Medulla oblongata (tissue), 1 donor: Measurements from ENCODE around the gene PTK6.

Experiments
- DNase-seq: peaks from one replicate; pipeline ENCODE4 v3.0.0-alpha.2; 2015; ENCODE audit errors: extremely low spot score

PTK6 gene

DNA sequence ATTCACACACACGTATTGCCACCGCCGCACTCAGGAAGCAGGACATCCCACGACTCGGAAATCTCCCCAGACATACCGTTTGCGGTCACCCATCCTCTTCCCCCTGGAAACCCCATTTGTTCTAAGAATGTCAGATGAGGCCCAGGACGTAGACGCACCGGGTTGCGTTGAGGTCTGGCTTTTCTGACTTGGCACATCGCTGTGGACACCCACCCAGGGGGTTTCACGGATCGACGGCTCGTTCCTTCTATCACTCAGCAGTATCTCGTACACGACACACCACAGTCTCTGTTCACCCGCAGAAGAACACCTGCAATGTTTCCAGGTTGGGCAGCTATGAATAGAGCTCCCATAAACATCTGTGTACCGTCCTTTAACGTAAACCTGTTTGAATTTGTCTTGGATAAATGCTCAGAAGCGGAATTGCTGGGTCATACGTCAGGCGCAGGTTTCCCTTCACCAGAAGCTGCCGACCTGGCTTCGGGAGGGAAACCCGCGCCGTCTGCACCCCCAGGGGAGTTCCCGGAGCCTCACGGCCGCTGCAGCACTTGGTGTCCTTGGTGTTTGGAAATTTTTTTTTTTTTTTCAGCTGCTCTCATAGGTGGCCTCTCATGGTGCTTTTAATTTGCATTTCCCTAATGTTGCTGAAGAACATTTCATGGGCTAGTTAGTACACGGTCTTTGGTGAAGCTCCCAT lies 29.0 kb downstream of the PTK6 start:
- no peak for DNase-seq

GRCh38 chr20:63507083-63507743 lies 30.0 kb downstream of the PTK6 start:
- DNase-seq: no peak

GRCh38 chr20:63505723-63506122 lies 31.5 kb downstream of the PTK6 start:
- no peak for DNase-seq

DNA sequence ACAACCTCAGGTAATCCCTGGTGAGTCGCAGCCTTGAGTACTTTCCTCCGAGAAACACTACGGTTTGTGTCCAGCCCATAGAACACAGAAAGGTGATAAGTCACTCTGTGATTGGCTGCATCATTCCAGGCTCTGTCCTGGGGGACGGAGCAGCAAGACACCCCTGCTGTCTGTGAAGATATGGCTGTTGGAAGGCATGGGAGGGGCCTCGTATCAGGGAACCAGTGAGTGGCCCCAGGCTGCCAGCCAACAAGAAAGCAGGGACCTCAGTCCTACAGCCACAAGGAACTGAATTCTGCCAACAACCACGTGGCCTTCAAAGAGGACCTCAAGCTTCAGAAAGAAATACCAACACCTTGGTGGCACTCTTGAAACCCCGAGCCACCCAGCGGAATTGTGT lies 31.9 kb downstream of the PTK6 start:
- no peak for DNase-seq

DNA sequence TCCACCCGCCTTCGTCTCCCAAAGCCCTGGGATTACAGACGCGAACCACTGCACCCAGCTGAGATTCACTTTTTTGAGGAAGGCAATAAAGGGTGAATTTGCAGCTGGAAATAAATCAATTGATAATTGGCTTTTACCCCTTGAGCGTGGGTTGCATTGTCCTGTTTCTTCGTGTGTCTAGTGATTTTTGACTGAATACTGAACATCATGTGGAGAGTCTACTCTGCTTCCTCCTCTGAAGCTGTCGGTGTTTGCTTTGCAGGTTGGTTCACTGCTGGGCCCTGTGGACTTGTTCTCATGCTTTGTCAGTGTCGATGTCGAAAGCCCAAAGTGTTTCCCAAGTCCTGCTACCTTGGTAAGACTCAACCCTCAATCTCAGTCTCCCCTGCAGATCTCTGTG lies 32.5 kb downstream of the PTK6 start:
- DNase-seq: no peak

DNA sequence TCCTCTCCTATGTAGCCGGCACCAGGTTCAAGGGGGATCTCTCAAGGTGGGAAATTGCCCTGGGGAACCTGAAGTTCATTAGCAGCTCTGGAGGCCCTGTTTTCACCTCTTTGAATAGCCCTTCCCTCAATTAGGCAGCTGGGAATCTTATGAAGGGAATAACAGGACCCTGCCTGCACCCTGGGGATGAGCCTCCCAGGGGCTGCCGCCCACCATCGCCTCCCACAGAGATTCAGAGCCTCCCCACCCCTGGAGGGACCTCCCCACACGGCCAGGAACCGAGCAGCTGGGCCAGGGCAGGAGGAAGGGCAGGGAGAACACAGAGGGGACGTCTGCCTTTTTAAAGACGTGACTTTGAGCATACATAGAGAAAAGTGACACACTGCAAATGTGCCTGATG lies 33.7 kb downstream of the PTK6 start:
- DNase-seq: no peak

DNA sequence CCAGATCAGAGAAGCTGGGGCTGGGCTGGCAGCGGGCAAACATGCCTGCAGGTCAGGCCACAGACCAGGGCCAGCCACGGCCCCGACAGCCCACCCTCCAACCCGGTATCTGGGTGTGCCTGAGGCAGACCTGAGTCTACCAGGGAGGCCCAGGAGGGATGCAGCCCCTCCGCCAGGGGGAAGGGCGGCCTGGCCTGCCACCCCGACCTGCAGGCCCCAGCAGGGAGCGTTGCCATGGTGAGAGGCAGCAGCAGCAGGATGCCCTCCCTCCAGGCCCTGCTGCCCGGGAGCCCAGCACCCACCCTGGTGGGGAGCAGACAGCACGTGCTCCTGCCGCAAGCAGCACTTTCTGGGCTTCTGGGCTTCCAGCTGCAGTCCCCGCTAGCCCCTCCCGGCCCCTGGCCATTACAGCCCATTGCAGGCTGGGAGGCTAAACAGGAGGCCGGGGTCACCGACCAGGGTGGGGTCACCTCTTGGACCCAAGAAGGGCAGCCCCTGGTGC lies 34.5 kb downstream of the PTK6 start:
- no peak for DNase-seq

GRCh38 chr20:63501818-63502670 lies 35.1 kb downstream of the PTK6 start:
- no peak for DNase-seq

- DNase-seq: no peak
Measured at GRCh38 chr20:63500902-63501817, 36.0 kb downstream of the PTK6 start.

DNA sequence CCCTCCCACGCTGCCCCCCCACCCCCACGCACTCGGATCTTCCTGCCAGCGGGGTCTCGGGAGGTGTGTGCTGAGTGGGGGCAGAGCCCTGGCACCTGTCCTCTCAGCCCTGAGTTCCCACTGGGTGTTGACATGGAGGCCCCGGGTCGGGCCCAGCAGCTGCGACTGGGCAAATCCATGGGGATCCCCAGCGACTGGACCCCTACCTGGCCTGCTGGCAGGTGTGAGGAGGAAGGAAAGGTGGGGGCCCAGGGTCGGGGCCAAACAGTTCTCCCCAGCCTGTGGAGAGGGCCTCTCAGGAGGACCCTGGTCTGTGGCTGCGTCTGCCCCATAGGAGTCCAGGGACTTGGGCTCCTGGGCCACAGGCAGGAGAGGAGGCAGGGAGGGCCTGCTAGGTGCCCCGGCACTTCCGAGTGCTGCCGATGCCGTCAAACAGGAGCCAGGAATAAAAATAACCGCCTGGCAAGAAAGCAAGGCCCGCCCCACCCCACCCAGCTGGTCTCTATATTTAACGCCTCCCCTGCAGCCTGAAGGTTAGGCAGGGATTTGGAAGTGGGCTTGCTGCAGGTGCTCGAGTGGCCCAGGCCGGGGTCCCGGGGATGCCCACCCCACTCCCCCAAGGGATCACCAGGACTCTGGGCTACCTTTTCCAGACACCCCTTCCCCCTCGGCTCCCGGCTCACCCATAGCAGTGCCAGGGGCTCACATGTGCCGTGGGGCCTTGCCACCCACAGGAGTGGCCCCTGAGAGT lies 36.9 kb downstream of the PTK6 start:
- no peak for DNase-seq

GRCh38 chr20:63499338-63499969 lies 37.7 kb downstream of the PTK6 start:
- no peak for DNase-seq

GRCh38 chr20:63498960-63499337 lies 38.2 kb downstream of the PTK6 start, which contains the start of gene EEF1A2:
TSS of gene EEF1A2 (minus strand) at chr20:63499083. CDS start at chr20:63497763, 1,320 bp downstream.
- no peak for DNase-seq

DNA sequence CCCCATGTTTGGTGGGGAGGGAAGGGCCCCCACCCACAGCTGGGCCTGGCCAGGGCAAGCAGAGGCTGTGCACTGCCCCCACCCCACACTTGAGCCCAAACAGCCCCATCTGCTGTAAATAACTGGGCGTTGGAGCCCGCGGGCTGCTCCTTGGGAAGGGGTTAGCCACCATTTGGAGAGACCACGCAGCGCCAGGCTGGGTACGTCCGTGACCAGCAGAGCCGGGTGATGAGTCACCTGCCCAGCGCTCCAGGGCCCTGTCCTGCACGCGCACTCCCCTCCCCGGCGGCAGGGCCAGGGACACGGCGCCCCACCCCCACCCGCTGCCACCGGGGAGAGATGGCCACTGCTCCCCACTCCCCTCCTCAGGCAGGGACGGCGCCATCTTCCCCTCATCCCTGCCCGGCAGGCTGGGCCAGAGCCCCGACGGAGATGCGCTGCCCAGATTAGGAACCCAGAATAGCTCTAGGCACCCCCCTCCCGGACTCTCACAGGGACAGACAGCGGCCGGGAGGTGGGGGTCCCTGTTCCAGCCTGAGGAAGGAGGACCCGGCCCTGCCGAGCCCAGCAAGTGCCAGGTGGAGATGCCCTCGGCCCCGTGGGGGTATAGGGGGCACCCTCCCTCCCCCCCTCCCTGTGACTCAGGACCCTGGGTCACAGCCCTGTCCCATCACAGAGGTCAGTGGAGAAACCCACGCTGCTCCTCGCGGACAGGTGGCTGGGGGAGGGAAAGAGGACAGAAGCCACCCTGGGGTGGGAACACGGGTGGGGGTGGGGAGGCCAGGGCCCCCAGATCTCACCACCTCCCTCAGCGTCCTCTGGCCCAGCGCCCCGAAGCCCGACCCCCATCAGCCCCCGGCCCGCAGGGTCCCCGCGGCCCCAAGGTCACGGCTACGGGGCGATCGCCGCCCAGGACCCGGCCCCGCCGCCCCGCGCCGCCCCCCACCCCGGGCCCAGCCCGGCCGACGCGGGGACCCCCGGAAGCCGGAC lies 38.9 kb downstream of the PTK6 start:
- no peak for DNase-seq

GRCh38 chr20:63497138-63497945 lies 39.8 kb downstream of the PTK6 start:
- no peak for DNase-seq

DNA sequence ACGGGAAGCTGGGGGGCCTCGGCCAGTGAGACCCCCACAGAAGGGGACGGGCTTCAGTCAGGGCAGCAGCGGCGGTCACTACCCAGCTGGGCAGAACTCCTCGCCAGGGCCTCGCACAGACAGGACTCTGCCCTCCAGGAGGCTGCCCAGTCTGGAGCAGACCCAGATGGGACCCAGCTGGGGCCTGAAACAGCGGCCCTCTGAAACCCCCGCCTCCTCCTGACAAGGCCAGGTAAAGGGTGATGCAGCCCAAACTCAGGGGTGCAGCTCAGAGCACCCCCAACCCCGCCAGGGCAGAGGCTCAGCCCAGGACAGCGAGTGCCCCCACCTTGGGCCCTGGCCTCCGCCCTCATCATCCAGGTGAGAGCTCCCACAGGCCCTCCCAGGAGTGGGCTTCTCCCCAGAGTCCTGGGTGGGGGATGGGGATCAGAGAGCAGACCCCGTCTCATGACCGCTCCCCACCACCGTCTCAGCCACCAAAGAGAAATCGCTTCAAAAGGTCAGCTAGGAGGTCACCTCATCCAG lies 40.5 kb downstream of the PTK6 start:
- no peak for DNase-seq

DNA sequence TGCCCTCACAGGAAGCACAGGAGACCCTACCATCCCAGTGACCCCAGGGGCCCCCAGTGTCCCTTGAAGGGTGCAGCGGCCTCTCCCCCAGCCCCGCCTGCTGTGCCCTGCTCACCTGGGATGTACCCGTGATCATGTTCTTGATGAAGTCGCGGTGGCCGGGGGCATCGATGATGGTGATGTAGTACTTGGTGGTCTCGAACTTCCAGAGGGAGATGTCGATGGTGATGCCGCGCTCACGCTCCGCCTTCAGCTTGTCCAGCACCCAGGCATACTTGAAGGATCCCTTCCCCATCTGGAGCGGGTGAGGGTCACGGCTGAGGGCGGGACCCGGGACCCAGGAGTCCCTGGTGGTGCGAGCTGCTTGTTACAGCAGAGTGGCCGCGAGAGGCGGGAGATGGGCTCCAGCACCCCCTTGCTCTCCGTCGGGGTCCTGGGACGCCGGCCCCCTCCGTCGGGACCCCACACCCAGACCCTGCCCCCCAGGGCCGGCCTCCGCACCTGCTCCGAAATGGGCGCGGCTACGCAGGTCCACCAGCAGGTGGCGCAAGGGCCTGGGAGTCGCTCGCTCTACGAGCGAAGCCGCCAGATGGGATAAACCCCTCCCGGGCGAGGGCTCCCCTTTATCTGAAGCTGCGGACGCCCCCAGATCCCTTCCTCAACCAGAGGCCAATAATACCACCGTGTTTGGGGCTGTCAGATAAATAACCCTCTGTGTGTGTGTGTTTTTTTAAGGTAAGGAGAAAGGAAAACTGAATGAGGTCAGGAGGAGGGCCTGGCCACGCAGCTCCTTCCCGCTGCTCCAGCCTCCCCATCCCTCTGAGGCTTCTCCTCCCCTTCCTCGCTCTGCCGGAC lies 41.2 kb downstream of the PTK6 start:
- DNase-seq: peak; percentile 63
